GM21447 (cell line): ENCODE data around the gene HPCAL1.

Experiments used
- ATAC-seq: cut with Tn5 transposase; IDR thresholded peaks from one replicate; pipeline ENCODE4 v1.9.1; 2021; ENCODE audit not compliant: unreplicated experiment

HPCAL1 gene

DNA sequence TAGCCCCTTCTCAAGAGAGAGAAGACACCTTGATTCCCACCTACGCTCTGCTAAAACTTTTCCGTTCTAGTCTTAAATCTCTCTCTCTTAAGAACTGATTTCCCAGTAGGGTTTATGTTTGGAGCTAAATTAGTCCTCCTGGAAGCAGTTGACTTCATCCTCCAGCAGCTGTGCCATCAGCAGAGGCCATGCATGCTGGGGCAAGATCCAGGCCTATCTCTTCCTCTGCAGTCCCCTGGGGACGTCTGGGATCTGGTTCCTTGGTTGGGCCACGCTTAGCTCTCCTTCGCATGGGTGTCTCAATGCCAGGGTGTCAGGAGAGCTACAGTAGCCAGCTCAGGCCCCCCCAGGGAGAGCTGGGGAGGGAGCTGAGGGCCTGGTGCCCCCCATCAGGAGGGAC lies 49.7 kb downstream of the HPCAL1 start:
- no peak for ATAC-seq

DNA sequence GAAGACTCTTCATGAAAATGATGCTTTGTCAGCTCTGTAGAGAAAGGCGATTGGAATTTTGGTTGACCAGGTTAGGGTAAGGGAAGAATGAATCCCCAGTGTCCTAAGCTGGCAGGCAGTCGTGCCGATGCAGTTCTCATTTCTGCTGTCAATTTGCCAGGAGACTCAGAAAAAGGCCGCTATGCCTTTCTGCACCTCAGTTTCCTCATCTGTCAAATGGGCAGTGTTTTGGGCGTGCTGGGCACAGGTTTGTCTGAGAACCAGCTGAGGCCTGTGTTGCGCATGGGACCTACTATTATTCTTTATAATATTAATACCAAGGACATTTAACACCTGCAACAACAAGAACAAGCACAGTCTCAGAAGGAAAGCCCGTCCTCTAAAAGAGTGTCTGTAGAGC lies 50.3 kb downstream of the HPCAL1 start:
- ATAC-seq, result no peak

DNA sequence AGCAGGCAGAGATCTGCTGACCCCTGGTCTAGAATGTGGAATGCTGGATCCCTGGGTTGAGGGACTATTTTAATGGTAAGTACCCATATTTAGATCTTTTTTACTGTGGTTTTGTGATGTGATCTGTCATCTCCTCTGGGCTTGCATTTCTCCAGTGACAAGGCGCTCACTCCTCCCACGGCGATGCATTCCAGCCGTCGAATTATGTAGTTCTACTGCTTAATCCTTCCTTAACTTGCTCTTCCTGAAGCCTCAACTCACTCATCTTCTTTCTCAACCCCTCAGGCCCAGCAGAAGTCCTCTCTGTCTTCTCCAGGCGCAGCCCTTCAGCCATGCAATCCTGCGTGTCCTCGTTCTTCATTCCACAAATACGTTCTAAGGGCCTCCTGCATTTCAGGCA lies 51.2 kb downstream of the HPCAL1 start:
- no peak for ATAC-seq

DNA sequence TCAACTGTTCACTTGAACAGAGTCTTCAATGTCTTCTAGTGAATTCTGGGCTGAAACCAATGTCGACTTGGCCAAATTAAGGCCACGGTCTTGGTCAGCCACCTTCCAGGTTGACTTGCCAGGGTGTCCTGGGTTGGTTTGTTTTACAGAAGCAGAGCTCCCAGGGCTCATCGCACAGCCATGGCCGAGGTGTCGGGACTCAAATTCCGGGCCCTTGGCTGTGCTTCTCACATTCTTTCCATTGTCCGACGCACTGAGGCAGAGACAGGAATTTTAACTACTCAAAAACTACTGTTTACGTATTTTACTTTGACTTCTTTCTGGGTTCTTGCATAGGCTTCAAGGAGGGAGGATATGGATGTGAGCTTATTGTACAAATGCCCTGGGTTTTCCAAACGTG lies 51.7 kb downstream of the HPCAL1 start:
- no peak for ATAC-seq

- no peak for ATAC-seq
Observed at GRCh38 chr2:10355471-10356438, 53.1 kb downstream of the HPCAL1 start.

GRCh38 chr2:10356439-10356811 lies 53.7 kb downstream of the HPCAL1 start:
- ATAC-seq, result no peak

- ATAC-seq, result no peak
Observed at GRCh38 chr2:10357193-10358169, 54.8 kb downstream of the HPCAL1 start.

DNA sequence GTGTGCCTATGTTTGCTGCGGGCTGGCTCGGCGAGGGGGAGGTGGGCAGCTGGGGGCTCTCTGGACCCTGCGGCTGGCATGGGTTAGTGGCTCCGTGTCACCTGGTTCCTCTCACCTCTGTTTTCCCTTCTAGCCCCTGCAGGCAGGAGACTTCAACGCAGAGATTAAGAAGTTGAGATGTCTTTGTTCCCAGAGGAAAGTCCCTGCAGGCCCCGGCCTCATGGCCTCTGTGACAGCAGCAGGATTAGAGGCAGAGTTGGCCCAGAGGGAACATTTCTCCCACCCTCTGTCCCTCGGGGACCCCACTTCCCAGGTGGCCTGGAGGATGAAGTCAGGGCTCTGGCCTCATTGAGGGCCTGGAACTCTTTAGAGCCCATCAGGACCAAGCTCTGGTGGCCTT lies 56.5 kb downstream of the HPCAL1 start:
- no peak for ATAC-seq

GRCh38 chr2:10359731-10360329 lies 57.1 kb downstream of the HPCAL1 start:
- no peak for ATAC-seq

DNA sequence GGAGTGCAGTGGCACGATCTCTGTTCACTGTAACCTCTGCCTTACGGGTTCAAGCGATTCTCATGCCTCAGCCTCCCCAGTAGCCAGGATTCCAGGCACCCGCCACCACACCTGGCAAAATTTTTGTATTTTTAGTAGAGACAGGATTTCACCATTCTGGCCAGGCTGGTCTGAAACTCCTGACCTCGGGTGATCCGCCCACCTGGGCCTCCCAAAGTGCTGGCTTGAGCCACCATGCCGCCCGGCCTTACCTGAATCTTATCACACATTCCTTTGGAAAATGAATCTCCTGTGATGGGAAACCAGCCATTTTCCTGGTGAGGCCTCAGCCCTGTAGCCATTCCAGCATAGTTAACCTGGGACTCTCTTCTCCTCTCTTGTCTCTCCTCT lies 57.8 kb downstream of the HPCAL1 start:
- no peak for ATAC-seq

- ATAC-seq, result no peak
Observed at GRCh38 chr2:10360850-10361588, 58.3 kb downstream of the HPCAL1 start.

DNA sequence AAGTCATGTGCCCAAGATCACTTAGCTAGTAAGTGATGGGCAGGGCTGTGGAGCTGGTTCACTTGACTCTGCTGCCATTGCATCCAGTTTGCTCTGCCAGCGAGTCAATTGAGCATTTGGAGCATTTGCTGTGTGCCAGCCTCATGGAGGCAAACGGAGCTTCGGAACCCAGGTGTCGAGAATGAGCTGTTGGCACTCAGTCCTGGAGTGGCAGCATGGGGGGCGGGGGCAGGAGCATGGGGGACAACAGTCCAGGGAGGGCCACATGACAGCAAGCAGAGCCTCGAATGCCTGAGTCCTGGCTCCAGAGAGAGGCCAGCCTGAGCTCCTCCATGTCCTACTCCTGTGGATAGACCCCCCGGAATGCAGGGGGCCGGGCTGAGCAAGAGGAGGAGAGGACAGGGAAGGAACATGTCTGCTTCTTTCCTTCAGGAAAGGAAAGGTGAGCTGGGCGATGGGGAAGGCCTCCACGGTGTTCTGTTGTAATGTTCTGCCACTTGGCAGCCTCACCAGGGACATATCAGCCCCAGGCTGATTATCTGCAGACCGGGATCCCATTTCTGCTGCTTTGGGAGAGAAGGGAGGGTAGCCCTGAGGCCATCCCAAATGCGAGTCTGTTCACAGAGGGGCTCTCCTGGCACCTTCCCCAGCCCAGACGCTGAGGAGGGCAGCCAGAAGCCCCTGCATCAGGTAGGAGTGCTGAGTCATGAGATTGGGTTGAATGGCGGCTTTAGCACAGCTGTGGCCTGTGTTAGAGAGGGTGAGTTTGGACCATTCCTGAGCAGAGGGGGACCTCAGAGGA lies 59.6 kb downstream of the HPCAL1 start:
- ATAC-seq, result no peak

GRCh38 chr2:10362898-10363454 lies 60.3 kb downstream of the HPCAL1 start:
- ATAC-seq, result no peak

DNA sequence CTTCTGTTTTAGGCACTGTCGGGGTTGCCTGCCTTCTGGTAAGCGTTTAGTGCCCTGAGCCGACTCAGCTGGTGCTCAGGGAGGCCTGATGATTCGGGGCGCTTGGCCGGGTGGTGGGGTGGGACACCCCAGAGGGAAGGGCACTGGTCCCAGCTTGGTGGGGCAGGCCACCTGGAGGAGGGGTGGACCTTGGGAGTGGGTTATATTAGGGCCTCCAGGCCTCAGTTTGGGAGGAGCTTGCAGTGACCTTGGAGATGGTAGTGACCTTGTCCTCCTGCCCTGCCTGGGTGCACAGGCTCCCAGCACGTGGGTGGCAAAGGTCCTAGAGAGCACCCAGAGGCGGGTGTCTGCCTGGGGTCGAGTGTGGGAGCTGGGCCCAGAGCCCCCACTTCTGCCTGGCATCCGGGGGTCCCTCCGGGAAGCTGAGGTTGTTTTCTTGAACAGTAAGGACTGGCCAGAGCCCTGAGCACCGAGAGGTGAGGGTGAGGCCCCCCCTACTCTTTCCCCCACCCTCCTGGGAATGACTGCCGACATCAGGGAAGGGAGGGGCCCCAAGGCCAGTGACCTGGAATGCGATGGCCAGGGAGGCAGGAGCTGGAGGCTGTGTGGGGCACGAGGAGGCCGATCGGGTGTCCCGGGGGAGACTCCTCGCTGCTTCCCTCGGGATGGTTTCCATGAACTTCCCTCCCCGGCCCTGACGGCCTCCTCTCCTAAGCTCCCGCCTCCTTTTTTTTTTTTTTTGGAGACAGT lies 61.3 kb downstream of the HPCAL1 start:
- ATAC-seq, result no peak

DNA sequence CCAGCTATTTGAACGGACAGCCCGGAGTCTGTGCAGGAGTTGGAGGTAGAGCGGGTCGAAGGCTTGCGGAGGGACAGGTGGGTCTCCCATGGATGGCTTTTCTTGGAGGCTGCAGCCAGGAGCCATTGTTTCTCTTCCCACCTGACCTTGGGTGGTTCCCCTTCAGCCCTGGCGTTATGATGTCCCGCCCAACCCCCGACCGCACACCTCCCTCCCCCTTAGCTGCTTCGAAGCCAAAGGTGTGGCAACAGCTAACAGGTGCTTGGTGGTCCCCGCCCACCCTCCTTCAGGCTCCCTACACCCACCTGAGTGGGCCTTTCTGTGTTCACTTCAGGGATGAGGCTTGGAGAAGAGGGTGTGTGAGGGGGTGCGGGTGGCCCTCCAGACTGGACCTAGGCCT lies 62.7 kb downstream of the HPCAL1 start:
- no peak for ATAC-seq

DNA sequence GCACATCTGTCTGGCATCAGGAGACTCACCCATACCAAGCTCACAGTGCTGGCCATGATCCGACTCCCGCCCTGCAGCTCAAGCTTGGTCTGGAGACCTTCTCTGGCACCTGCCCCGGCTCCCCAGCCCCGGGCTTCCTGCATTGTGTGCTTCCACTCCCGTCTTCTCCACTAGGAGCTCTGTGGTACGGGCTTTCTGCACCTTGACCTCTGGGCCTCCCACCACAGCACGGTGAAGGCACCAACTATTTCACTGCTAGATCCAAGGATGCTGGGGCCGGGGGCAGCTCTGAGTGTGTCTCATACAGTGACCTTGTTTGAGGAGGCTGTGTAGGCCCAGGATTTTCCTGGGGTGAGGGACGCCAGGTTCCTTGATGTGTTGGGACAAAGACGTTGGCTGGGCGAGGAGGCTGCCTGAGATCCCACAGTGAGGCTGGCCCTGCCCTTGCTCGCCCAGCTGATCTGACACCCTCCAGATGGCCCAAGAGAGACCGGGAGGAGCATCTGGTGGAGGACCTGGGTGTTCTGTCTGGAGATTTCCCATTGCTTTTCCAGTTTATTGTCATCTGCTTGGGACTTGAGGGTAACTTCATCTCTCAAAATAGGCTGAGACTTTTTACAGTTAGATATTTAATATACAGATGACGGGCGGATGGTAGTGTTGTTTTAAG lies 64.0 kb downstream of the HPCAL1 start:
- no peak for ATAC-seq

GRCh38 chr2:10367472-10368439 lies 65.1 kb downstream of the HPCAL1 start:
- ATAC-seq, result no peak
